Airway epithelial cell (primary cell): ENCODE data around the gene STK33. TPM values are rescaled to one million over a fixed set of nuclear protein-coding genes. Genes with fewer than 3 reads are reported as not detected.

Experiments used
- total RNA-seq: library from RNA; depleted of rRNA; stranded (reverse); fragments of >200 nt; gene quantifications from 2 replicates; pipeline ENCODE4 v1.2.3, GENCODE V29; 2015

Gene STK33
- total RNA-seq, result 2.4 and 8.3 TPM in 2 replicates

GRCh38 chr11:8593935-8594909, at the start of gene STK33:
TSS of gene STK33 (minus strand) at chr11:8594228. CDS start at chr11:8474905, 119,323 bp downstream.

Other genes starting within 250 kb of the STK33 start
- 0.99 and 2.0 TPM in 2 replicates for gene TRIM66, start 88.4 kb upstream of the STK33 start, total RNA-seq
- gene RPL27A, start 88.6 kb upstream of the STK33 start, total RNA-seq, result 1,607 and 1,795 TPM in 2 replicates